ENCODE data around the gene OSCP1.
A peak's percentile ranks its signal among the peaks of the same experiment; 100 is the strongest.

The OSCP1 gene

GRCh38 chr1:36436821-36437220 lies 13.4 kb downstream of the OSCP1 start:
- Histone ChIP-seq H3K4me1 (ENCODE audit: control insufficient read depth in 5 of 5, insufficient read depth in 5 of 5, low read length in 5 of 5) (peaks cover 2 to 19% (median 9%) of the 10 kb centered on the region in 5 donors), H3K36me3 (ENCODE audit: control insufficient read depth in 5 of 5, insufficient read depth in 5 of 5, low read length in 5 of 5) (peaks cover 5 to 23% (median 17%) of the 10 kb centered on the region in 5 donors), H3K9ac (ENCODE audit: low read length in 5 of 5) (peak overlapping the region in 1 of 5 donors; percentile 23), H3K4me3 (ENCODE audit: low read depth in 1 of 5, low read length in 5 of 5) (no peak overlapping the region), H3K9me3 (ENCODE audit: control insufficient read depth in 5 of 5, low read length in 5 of 5) (no peaks in the 10 kb centered on the region), H3K27me3 (ENCODE audit: control insufficient read depth in 5 of 5, insufficient read depth in 4 of 5, low read length in 5 of 5) (no peaks in the 10 kb centered on the region), H3K27ac (ENCODE audit: low read depth, low read length) (no peak overlapping the region)

GRCh38 chr1:36433102-36433501 lies 17.1 kb downstream of the OSCP1 start:
- H3K27ac ChIP-seq (ENCODE audit: low read depth, low read length), result no peak overlapping the region
- H3K9ac ChIP-seq (ENCODE audit: low read length in 5 of 5), result no peak overlapping the region
- peaks cover 3 to 30% (median 22%) of the 10 kb centered on the region in 5 donors for H3K36me3 ChIP-seq (ENCODE audit: control insufficient read depth in 5 of 5, insufficient read depth in 5 of 5, low read length in 5 of 5)
- H3K4me3 ChIP-seq (ENCODE audit: low read depth in 1 of 5, low read length in 5 of 5), result no peak overlapping the region
- peaks cover 2 to 9% (median 8%) of the 10 kb centered on the region in 5 donors for H3K4me1 ChIP-seq (ENCODE audit: control insufficient read depth in 5 of 5, insufficient read depth in 5 of 5, low read length in 5 of 5)
- H3K27me3 ChIP-seq (ENCODE audit: control insufficient read depth in 5 of 5, insufficient read depth in 4 of 5, low read length in 5 of 5), result no peaks in the 10 kb centered on the region
- no peaks in the 10 kb centered on the region for H3K9me3 ChIP-seq (ENCODE audit: control insufficient read depth in 5 of 5, low read length in 5 of 5)

GRCh38 chr1:36432616-36433015 lies 17.6 kb downstream of the OSCP1 start:
- Histone ChIP-seq H3K27ac (ENCODE audit: low read depth, low read length) (no peak overlapping the region), H3K4me3 (ENCODE audit: low read depth in 1 of 5, low read length in 5 of 5) (no peak overlapping the region), H3K4me1 (ENCODE audit: control insufficient read depth in 5 of 5, insufficient read depth in 5 of 5, low read length in 5 of 5) (peaks cover 2 to 9% (median 8%) of the 10 kb centered on the region in 5 donors), H3K9me3 (ENCODE audit: control insufficient read depth in 5 of 5, low read length in 5 of 5) (no peaks in the 10 kb centered on the region), H3K9ac (ENCODE audit: low read length in 5 of 5) (no peak overlapping the region), H3K27me3 (ENCODE audit: control insufficient read depth in 5 of 5, insufficient read depth in 4 of 5, low read length in 5 of 5) (no peaks in the 10 kb centered on the region), H3K36me3 (ENCODE audit: control insufficient read depth in 5 of 5, insufficient read depth in 5 of 5, low read length in 5 of 5) (peaks cover 3 to 28% (median 22%) of the 10 kb centered on the region in 5 donors)

GRCh38 chr1:36425791-36426190 lies 24.5 kb downstream of the OSCP1 start:
- H3K4me3 ChIP-seq (ENCODE audit: low read depth in 1 of 5, low read length in 5 of 5), result no peak overlapping the region
- H3K27ac ChIP-seq (ENCODE audit: low read depth, low read length), result no peak overlapping the region
- peaks cover 10 to 32% (median 17%) of the 10 kb centered on the region in 5 donors for H3K36me3 ChIP-seq (ENCODE audit: control insufficient read depth in 5 of 5, insufficient read depth in 5 of 5, low read length in 5 of 5)
- H3K27me3 ChIP-seq (ENCODE audit: control insufficient read depth in 5 of 5, insufficient read depth in 4 of 5, low read length in 5 of 5), result no peaks in the 10 kb centered on the region
- peaks cover 0 to 3% (median 0%) of the 10 kb centered on the region in 5 donors for H3K4me1 ChIP-seq (ENCODE audit: control insufficient read depth in 5 of 5, insufficient read depth in 5 of 5, low read length in 5 of 5)
- no peak overlapping the region for H3K9ac ChIP-seq (ENCODE audit: low read length in 5 of 5)
- H3K9me3 ChIP-seq (ENCODE audit: control insufficient read depth in 5 of 5, low read length in 5 of 5), result no peaks in the 10 kb centered on the region

GRCh38 chr1:36421649-36422048 lies 28.6 kb downstream of the OSCP1 start:
- Histone ChIP-seq H3K9ac (ENCODE audit: low read length in 5 of 5) (no peak overlapping the region), H3K27me3 (ENCODE audit: control insufficient read depth in 5 of 5, insufficient read depth in 4 of 5, low read length in 5 of 5) (no peaks in the 10 kb centered on the region), H3K27ac (ENCODE audit: low read depth, low read length) (no peak overlapping the region), H3K36me3 (ENCODE audit: control insufficient read depth in 5 of 5, insufficient read depth in 5 of 5, low read length in 5 of 5) (peaks cover 10 to 28% (median 20%) of the 10 kb centered on the region in 5 donors), H3K4me1 (ENCODE audit: control insufficient read depth in 5 of 5, insufficient read depth in 5 of 5, low read length in 5 of 5) (peaks cover 7 to 36% (median 27%) of the 10 kb centered on the region in 5 donors), H3K4me3 (ENCODE audit: low read depth in 1 of 5, low read length in 5 of 5) (no peak overlapping the region), H3K9me3 (ENCODE audit: control insufficient read depth in 5 of 5, low read length in 5 of 5) (no peaks in the 10 kb centered on the region)

- Histone ChIP-seq H3K4me3 (ENCODE audit: low read depth in 1 of 5, low read length in 5 of 5) (peak overlapping the region in 3 of 5 donors; percentile 10 to 53 (median 20)), H3K9me3 (ENCODE audit: control insufficient read depth in 5 of 5, low read length in 5 of 5) (no peaks in the 10 kb centered on the region), H3K36me3 (ENCODE audit: control insufficient read depth in 5 of 5, insufficient read depth in 5 of 5, low read length in 5 of 5) (peaks cover 10 to 28% (median 21%) of the 10 kb centered on the region in 5 donors), H3K4me1 (ENCODE audit: control insufficient read depth in 5 of 5, insufficient read depth in 5 of 5, low read length in 5 of 5) (peaks cover 7 to 36% (median 27%) of the 10 kb centered on the region in 5 donors), H3K27ac (ENCODE audit: low read depth, low read length) (peak overlapping the region; percentile 89), H3K27me3 (ENCODE audit: control insufficient read depth in 5 of 5, insufficient read depth in 4 of 5, low read length in 5 of 5) (no peaks in the 10 kb centered on the region), H3K9ac (ENCODE audit: low read length in 5 of 5) (peak overlapping the region in 1 of 5 donors; percentile 5)
Observed at GRCh38 chr1:36420836-36421317, 29.4 kb downstream of the OSCP1 start.

- H3K27me3 ChIP-seq (ENCODE audit: control insufficient read depth in 5 of 5, insufficient read depth in 4 of 5, low read length in 5 of 5), result no peaks in the 10 kb centered on the region
- peak overlapping the region in 3 of 5 donors; percentile 10 to 53 (median 20) for H3K4me3 ChIP-seq (ENCODE audit: low read depth in 1 of 5, low read length in 5 of 5)
- peak overlapping the region; percentile 89 for H3K27ac ChIP-seq (ENCODE audit: low read depth, low read length)
- peaks cover 7 to 36% (median 27%) of the 10 kb centered on the region in 5 donors for H3K4me1 ChIP-seq (ENCODE audit: control insufficient read depth in 5 of 5, insufficient read depth in 5 of 5, low read length in 5 of 5)
- peaks cover 10 to 28% (median 21%) of the 10 kb centered on the region in 5 donors for H3K36me3 ChIP-seq (ENCODE audit: control insufficient read depth in 5 of 5, insufficient read depth in 5 of 5, low read length in 5 of 5)
- peak overlapping the region in 1 of 5 donors; percentile 5 for H3K9ac ChIP-seq (ENCODE audit: low read length in 5 of 5)
- H3K9me3 ChIP-seq (ENCODE audit: control insufficient read depth in 5 of 5, low read length in 5 of 5), result no peaks in the 10 kb centered on the region
Observed at GRCh38 chr1:36420409-36420808, 29.8 kb downstream of the OSCP1 start.

- H3K4me1 ChIP-seq (ENCODE audit: control insufficient read depth in 5 of 5, insufficient read depth in 5 of 5, low read length in 5 of 5), result peaks cover 7 to 36% (median 27%) of the 10 kb centered on the region in 5 donors
- H3K9me3 ChIP-seq (ENCODE audit: control insufficient read depth in 5 of 5, low read length in 5 of 5), result no peaks in the 10 kb centered on the region
- H3K4me3 ChIP-seq (ENCODE audit: low read depth in 1 of 5, low read length in 5 of 5), result no peak overlapping the region
- no peak overlapping the region for H3K9ac ChIP-seq (ENCODE audit: low read length in 5 of 5)
- H3K27me3 ChIP-seq (ENCODE audit: control insufficient read depth in 5 of 5, insufficient read depth in 4 of 5, low read length in 5 of 5), result no peaks in the 10 kb centered on the region
- H3K27ac ChIP-seq (ENCODE audit: low read depth, low read length), result peak overlapping the region; percentile 89
- peaks cover 10 to 28% (median 21%) of the 10 kb centered on the region in 5 donors for H3K36me3 ChIP-seq (ENCODE audit: control insufficient read depth in 5 of 5, insufficient read depth in 5 of 5, low read length in 5 of 5)
Observed at GRCh38 chr1:36419569-36419968, 30.7 kb downstream of the OSCP1 start.

- H3K36me3 ChIP-seq (ENCODE audit: control insufficient read depth in 5 of 5, insufficient read depth in 5 of 5, low read length in 5 of 5), result peaks cover 10 to 24% (median 21%) of the 10 kb centered on the region in 5 donors
- H3K4me3 ChIP-seq (ENCODE audit: low read depth in 1 of 5, low read length in 5 of 5), result no peak overlapping the region
- peak overlapping the region; percentile 89 for H3K27ac ChIP-seq (ENCODE audit: low read depth, low read length)
- no peaks in the 10 kb centered on the region for H3K27me3 ChIP-seq (ENCODE audit: control insufficient read depth in 5 of 5, insufficient read depth in 4 of 5, low read length in 5 of 5)
- H3K9ac ChIP-seq (ENCODE audit: low read length in 5 of 5), result no peak overlapping the region
- peaks cover 7 to 36% (median 27%) of the 10 kb centered on the region in 5 donors for H3K4me1 ChIP-seq (ENCODE audit: control insufficient read depth in 5 of 5, insufficient read depth in 5 of 5, low read length in 5 of 5)
- no peaks in the 10 kb centered on the region for H3K9me3 ChIP-seq (ENCODE audit: control insufficient read depth in 5 of 5, low read length in 5 of 5)
Observed at GRCh38 chr1:36419140-36419539, 31.1 kb downstream of the OSCP1 start.

GRCh38 chr1:36417931-36418330 lies 32.3 kb downstream of the OSCP1 start:
- Histone ChIP-seq H3K4me1 (ENCODE audit: control insufficient read depth in 5 of 5, insufficient read depth in 5 of 5, low read length in 5 of 5) (peaks cover 7 to 36% (median 27%) of the 10 kb centered on the region in 5 donors), H3K27ac (ENCODE audit: low read depth, low read length) (peak overlapping the region; percentile 89), H3K27me3 (ENCODE audit: control insufficient read depth in 5 of 5, insufficient read depth in 4 of 5, low read length in 5 of 5) (no peaks in the 10 kb centered on the region), H3K9ac (ENCODE audit: low read length in 5 of 5) (no peak overlapping the region), H3K9me3 (ENCODE audit: control insufficient read depth in 5 of 5, low read length in 5 of 5) (no peaks in the 10 kb centered on the region), H3K36me3 (ENCODE audit: control insufficient read depth in 5 of 5, insufficient read depth in 5 of 5, low read length in 5 of 5) (peaks cover 9 to 18% (median 16%) of the 10 kb centered on the region in 5 donors), H3K4me3 (ENCODE audit: low read depth in 1 of 5, low read length in 5 of 5) (no peak overlapping the region)
